IPS-18c (cell line): ENCODE results near the gene GLRA3.

ENCODE experiments used
- H3K4me3 ChIP-seq: 2 replicates; pipeline ENCODE4 v1.7.0; 2013; ENCODE audit warnings: low read depth, mild to moderate bottlenecking, low read length, moderate library complexity; ENCODE audit not compliant: insufficient read depth
- H3K9me3 ChIP-seq: one replicate; pipeline ENCODE4 v1.6.1; 2013; ENCODE audit warnings: mild to moderate bottlenecking, low read length, moderate library complexity; ENCODE audit not compliant: control insufficient read depth, insufficient read depth

Gene GLRA3

GRCh38 chr4:174752026-174752425 lies 77.0 kb downstream of the GLRA3 start:
- Histone ChIP-seq H3K9me3 (no peaks in the 10 kb centered on the region), H3K4me3 (no peak overlapping the region)

GRCh38 chr4:174749091-174749490 lies 80.0 kb downstream of the GLRA3 start:
- H3K4me3 ChIP-seq, result no peak overlapping the region
- no peaks in the 10 kb centered on the region for H3K9me3 ChIP-seq

- Histone ChIP-seq H3K4me3 (no peak overlapping the region), H3K9me3 (no peaks in the 10 kb centered on the region)
Observed at GRCh38 chr4:174746710-174747109, 82.3 kb downstream of the GLRA3 start.

- Histone ChIP-seq H3K9me3 (no peaks in the 10 kb centered on the region), H3K4me3 (no peak overlapping the region)
Observed at GRCh38 chr4:174742561-174742960, 86.5 kb downstream of the GLRA3 start.

DNA sequence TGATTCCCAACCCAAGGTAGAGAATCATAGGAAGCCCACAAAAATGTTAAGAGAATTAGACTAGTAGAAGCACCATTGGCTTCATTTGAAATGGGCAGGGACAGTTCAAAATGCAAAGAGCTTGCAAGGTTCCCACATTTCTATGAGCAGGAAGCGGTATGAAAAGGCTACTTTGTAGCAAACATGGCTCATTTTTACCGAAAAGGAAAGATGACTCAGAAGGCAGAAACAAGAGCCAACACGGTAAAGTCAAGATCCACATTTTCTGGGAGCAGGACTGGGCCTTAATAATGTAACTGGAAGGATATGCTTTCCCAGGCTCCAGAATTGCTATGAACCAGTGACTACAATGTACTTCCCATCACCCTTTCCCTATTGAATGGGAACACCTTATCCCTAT lies 89.5 kb downstream of the GLRA3 start:
- no peak overlapping the region for H3K4me3 ChIP-seq
- no peaks in the 10 kb centered on the region for H3K9me3 ChIP-seq

GRCh38 chr4:174734181-174734580 lies 94.9 kb downstream of the GLRA3 start:
- no peaks in the 10 kb centered on the region for H3K9me3 ChIP-seq
- no peak overlapping the region for H3K4me3 ChIP-seq

- Histone ChIP-seq H3K9me3 (no peaks in the 10 kb centered on the region), H3K4me3 (no peak overlapping the region)
Observed at GRCh38 chr4:174717828-174718227, 111.2 kb downstream of the GLRA3 start.

DNA sequence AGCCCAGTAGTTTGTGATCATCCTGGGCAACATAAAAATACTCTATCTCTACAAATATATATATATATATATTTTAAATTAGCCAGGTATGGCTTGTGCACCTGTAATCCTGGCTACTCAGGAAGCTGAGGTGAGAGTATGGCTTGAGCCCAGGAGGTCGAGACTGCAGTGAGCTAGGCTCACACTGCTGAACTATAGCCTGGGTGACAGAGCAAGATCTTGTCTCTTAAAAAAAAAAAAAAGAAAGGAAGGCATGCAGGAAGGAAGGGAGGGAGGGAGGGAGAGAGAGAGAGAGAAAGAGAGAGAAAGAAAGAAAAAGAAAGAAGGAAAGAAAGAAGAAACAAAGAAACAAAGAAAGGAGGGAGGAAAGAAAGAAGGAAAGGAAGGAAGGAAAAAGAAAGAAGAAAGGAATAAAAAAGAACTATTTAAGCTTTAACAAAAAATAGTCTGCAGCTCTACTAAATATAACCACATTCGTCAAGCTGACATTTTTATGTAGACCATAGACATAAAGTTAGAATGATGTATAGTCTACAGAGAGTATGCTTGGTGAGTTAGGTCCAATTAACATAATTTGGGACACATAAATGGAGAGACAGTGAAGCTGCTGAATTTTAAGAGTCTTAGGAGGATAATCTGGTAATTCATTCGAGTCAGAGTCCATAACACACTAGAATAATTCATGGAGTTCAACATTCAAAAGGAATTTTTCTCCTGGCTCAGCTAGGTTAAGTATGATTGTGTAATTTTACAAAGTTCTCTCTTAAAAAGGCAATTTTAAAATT lies 111.9 kb downstream of the GLRA3 start:
- H3K9me3 ChIP-seq, result no peaks in the 10 kb centered on the region
- H3K4me3 ChIP-seq, result no peak overlapping the region

- H3K9me3 ChIP-seq, result no peaks in the 10 kb centered on the region
- H3K4me3 ChIP-seq, result no peak overlapping the region
Observed at GRCh38 chr4:174714393-174715211, 114.4 kb downstream of the GLRA3 start.

GRCh38 chr4:174713821-174714220 lies 115.2 kb downstream of the GLRA3 start:
- H3K9me3 ChIP-seq, result no peaks in the 10 kb centered on the region

DNA sequence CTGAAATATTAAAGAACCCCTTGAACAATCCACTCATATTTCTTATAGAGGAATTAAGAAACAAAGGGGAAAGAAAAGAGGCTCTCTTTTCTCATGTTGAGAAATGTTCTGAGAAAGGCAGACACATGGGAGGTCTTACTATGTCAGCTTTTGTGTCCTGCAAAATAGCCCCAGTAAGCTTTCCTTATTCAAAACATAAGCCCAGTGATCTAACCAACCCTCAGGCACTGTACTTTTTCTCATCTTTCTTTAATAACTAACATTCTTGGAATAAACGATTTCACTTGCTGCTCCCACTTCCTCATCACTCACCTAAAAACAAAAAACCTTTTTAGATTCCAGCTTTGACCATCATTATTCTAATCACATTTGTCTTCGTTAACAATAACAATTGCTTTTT lies 115.9 kb downstream of the GLRA3 start:
- H3K4me3 ChIP-seq, result no peak overlapping the region
- no peaks in the 10 kb centered on the region for H3K9me3 ChIP-seq

More at GRCh38 chr4:174713821-174714220, 115.2 kb downstream of the GLRA3 start:
- H3K4me3 ChIP-seq, result no peak overlapping the region

DNA sequence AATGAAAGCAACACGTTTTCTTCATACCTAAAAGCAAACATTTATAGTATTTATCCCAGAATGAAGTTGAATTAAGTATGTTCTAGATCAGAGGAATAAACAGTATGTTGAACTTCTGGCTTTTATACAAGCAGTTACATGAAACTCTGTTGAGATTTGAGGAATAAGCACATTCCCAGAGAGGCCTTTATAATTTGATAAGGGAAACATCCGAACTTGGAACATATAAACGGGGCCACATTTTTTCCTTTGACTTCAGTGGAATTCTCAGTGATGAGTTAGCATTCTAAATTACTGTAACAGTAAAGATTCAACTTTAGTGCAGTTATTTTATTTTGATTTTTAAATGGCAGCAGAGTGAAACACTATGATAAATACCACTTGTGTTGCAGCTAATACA lies 119.5 kb downstream of the GLRA3 start:
- H3K9me3 ChIP-seq, result no peaks in the 10 kb centered on the region
- no peak overlapping the region for H3K4me3 ChIP-seq

- Histone ChIP-seq H3K4me3 (no peak overlapping the region), H3K9me3 (no peaks in the 10 kb centered on the region)
Observed at GRCh38 chr4:174708381-174708780, 120.7 kb downstream of the GLRA3 start.

DNA sequence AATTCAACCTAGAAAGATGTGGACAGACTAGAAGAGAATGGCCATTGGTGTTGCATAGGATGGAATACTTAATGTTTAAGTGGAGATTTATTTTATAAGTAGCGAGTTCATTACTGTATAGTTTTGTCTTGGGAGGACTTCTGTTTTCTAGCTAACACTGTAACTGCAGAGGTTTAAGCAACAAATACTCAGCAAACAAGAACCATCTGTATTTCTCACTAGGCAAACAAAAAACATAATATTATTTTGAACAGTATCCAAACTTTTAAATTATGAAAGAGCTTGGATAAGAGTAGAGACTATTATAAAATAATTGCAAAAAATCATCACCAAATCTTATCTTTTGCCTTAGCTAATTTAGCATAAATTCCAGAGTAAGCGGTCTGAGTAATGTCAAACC lies 121.1 kb downstream of the GLRA3 start:
- no peak overlapping the region for H3K4me3 ChIP-seq
- no peaks in the 10 kb centered on the region for H3K9me3 ChIP-seq

DNA sequence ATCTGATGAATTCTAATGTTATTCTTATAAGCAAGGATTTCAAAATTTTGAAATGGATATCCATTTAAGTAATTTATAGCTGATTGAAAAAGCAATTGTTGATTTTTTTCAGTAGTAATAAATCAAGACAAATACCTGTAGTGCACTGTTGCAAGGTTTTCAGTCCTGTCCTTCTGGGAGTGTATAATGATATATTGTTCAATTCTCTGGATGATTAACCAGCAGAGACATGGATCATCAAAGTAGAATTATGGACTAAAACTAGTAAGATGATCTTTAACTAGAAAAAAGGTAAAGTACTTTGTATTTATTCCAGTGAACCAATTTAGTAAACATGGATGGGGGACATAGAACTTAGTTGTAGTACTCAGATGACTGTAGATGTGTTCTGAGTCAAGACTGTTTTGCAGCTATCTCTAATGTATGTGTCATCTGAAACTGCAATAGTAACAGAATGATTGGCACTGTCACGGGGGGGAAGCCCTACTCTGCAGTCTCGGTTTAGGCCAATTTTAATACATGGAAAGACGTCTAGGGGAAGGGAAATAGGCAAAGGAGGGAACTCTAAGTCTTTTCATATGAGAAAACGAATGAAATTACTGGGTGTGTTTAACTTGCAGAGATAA lies 121.9 kb downstream of the GLRA3 start:
- no peak overlapping the region for H3K4me3 ChIP-seq
- H3K9me3 ChIP-seq, result no peaks in the 10 kb centered on the region

DNA sequence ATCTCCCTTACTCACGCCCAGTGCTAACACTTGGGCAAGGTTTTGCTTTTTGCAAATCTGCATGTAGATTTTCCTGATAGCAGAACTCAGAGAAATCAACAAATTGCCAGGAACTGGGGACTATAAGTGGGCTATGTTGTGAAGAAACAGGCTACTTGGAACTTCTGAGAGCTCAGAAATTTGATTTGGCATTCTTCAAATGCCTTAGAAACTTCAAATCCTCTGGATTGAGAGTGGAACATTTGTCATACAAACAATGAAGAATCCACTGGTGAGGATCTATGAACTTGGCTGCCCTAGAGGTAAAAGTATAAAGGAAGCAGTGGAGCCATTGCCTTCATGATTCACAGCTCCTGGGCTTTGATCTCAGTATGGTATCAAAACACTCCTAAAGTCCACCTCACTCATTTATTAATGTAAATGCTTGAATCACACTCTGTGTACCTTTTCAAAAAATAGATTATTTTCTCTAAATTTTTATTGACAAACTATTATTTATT lies 126.0 kb downstream of the GLRA3 start:
- Histone ChIP-seq H3K4me3 (no peak overlapping the region), H3K9me3 (no peaks in the 10 kb centered on the region)

GRCh38 chr4:174699654-174700053 lies 129.4 kb downstream of the GLRA3 start:
- H3K4me3 ChIP-seq, result no peak overlapping the region
- no peaks in the 10 kb centered on the region for H3K9me3 ChIP-seq

DNA sequence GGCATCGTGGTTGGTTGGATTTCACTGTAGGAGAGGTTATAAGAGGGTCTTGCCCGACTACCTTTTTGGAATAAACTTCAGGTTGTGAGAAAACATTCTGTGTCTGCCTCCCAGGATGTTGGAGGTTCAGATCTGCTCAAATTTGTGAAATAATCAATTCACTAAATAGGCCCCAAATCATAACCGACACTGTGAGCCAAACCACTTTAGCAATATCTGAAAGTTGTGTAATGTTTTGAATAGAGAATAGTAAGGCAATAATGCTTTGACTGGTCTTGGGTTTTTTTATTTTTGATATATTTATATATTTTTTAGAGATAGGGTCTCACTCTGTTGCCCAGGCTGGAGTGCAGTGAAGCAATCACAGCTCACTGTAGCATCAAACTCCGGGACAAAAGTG lies 131.2 kb downstream of the GLRA3 start:
- H3K9me3 ChIP-seq, result no peaks in the 10 kb centered on the region

More for the DNA sequence above, 131.2 kb downstream of the GLRA3 start:
- H3K4me3 ChIP-seq, result no peak overlapping the region
